ENCODE measurements around the gene LRRC49.

The LRRC49 gene

DNA sequence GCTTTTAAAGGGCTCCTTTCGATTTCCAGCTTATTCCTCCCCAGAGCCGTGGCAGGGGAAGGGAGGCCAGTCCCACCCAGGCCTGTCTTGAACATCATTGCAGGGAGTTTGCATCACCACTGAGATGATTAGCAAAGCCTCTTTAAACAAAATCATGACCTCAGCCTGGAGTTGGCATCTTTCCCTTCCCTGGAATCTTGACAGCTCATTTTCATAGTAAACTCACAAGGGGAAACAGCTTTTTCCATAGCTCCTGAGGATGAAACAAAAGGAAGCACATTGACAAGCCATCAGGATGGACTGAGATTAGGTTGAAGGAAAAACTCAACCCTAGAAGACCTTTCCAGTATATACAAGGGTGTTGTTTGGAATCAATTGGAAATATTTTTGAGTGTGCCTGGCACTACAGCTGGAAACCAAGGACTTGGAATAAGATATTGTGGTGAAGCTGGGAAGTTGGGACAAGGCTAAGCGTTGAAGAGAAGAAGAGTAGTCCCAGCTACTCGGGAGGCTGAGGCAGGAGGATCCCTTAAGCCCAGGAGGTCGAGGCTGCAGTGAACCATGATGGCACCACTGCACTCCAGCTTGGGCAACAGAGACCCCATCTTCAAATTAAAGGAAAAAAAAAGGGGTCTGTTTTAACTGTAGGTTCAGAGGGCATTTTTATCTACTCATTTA lies 35.6 kb upstream of the LRRC49 start:
- TF ChIP-seq SIN3A (IDR thresholded peaks at IDR 0.05; ENCODE audit: borderline replicate concordance, insufficient read depth, low read length) (no peak), POLR2AphosphoS5 (IDR thresholded peaks at IDR 0.05; ENCODE audit: low read depth, low read length) (no peak), FOXP2 (optimal IDR thresholded peaks at IDR 0.05; ENCODE audit: borderline replicate concordance, extremely low read depth, extremely low read length, insufficient read depth) (no peak), TAF1 (IDR thresholded peaks at IDR 0.05; ENCODE audit: borderline replicate concordance, insufficient read depth, low read length) (no peak)
- TF ChIP-seq, protein P1, sequence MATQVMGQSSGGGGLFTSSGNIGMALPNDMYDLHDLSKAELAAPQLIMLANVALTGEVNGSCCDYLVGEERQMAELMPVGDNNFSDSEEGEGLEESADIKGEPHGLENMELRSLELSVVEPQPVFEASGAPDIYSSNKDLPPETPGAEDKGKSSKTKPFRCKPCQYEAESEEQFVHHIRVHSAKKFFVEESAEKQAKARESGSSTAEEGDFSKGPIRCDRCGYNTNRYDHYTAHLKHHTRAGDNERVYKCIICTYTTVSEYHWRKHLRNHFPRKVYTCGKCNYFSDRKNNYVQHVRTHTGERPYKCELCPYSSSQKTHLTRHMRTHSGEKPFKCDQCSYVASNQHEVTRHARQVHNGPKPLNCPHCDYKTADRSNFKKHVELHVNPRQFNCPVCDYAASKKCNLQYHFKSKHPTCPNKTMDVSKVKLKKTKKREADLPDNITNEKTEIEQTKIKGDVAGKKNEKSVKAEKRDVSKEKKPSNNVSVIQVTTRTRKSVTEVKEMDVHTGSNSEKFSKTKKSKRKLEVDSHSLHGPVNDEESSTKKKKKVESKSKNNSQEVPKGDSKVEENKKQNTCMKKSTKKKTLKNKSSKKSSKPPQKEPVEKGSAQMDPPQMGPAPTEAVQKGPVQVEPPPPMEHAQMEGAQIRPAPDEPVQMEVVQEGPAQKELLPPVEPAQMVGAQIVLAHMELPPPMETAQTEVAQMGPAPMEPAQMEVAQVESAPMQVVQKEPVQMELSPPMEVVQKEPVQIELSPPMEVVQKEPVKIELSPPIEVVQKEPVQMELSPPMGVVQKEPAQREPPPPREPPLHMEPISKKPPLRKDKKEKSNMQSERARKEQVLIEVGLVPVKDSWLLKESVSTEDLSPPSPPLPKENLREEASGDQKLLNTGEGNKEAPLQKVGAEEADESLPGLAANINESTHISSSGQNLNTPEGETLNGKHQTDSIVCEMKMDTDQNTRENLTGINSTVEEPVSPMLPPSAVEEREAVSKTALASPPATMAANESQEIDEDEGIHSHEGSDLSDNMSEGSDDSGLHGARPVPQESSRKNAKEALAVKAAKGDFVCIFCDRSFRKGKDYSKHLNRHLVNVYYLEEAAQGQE (IDR thresholded peaks at IDR 0.05; ENCODE audit: insufficient read depth in 1 of 2, low read depth in 2 of 2, low read length in 2 of 2): no peak

GRCh38 chr15:70857562-70858285 lies 34.9 kb upstream of the LRRC49 start:
- no peak for TF ChIP-seq POLR2AphosphoS5 (IDR thresholded peaks at IDR 0.05; ENCODE audit: low read depth, low read length)
- TF ChIP-seq SIN3A (IDR thresholded peaks at IDR 0.05; ENCODE audit: borderline replicate concordance, insufficient read depth, low read length): no peak
- TF ChIP-seq FOXP2 (optimal IDR thresholded peaks at IDR 0.05; ENCODE audit: borderline replicate concordance, extremely low read depth, extremely low read length, insufficient read depth): no peak
- TF ChIP-seq, protein P1 (IDR thresholded peaks at IDR 0.05; ENCODE audit: insufficient read depth in 1 of 2, low read depth in 2 of 2, low read length in 2 of 2): no peak
- TF ChIP-seq TAF1 (IDR thresholded peaks at IDR 0.05; ENCODE audit: borderline replicate concordance, insufficient read depth, low read length): no peak

GRCh38 chr15:70859322-70859908 lies 33.2 kb upstream of the LRRC49 start:
- TF ChIP-seq SIN3A (IDR thresholded peaks at IDR 0.05; ENCODE audit: borderline replicate concordance, insufficient read depth, low read length) (no peak), FOXP2 (optimal IDR thresholded peaks at IDR 0.05; ENCODE audit: borderline replicate concordance, extremely low read depth, extremely low read length, insufficient read depth) (no peak), TAF1 (IDR thresholded peaks at IDR 0.05; ENCODE audit: borderline replicate concordance, insufficient read depth, low read length) (no peak), POLR2AphosphoS5 (IDR thresholded peaks at IDR 0.05; ENCODE audit: low read depth, low read length) (no peak)
- TF ChIP-seq, protein P1 (IDR thresholded peaks at IDR 0.05; ENCODE audit: insufficient read depth in 1 of 2, low read depth in 2 of 2, low read length in 2 of 2): no peak

DNA sequence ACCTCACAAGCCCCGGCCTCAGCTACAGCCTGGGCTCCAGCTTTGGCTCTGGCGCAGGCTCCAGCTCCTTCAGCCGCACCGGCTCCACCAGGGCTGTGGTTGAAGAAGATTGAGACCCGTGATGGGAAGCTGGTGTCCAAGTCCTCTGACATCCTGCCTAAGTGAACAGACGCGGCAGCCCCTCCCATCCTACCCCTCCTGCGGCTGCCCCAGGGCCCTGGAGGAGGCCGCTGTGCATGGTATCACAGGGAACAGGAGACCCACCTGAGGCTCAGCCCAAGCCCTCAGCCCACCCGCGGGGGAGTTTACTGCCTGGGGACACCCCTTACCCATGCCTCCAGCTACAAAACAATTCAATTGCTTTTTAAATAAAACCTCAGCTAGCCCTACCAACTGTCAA lies 32.6 kb upstream of the LRRC49 start:
- TF ChIP-seq, protein P1 (IDR thresholded peaks at IDR 0.05; ENCODE audit: insufficient read depth in 1 of 2, low read depth in 2 of 2, low read length in 2 of 2): no peak
- TF ChIP-seq SIN3A (IDR thresholded peaks at IDR 0.05; ENCODE audit: borderline replicate concordance, insufficient read depth, low read length) (no peak), FOXP2 (optimal IDR thresholded peaks at IDR 0.05; ENCODE audit: borderline replicate concordance, extremely low read depth, extremely low read length, insufficient read depth) (no peak), TAF1 (IDR thresholded peaks at IDR 0.05; ENCODE audit: borderline replicate concordance, insufficient read depth, low read length) (no peak), POLR2AphosphoS5 (IDR thresholded peaks at IDR 0.05; ENCODE audit: low read depth, low read length) (no peak)
